ENCODE results near the gene MIEF1.
A peak's percentile ranks its signal among the peaks of the same experiment; 100 is the strongest.

The MIEF1 gene

GRCh38 chr22:39520226-39521105 lies 18.4 kb downstream of the MIEF1 start, which contains the start of gene ATF4 (continued):
- peak; percentile 86; the same call in 1 of the 2 replicates for TF ChIP-seq ZSCAN18 (tag by site-specific recombination; IDR thresholded peaks at IDR 0.05)
- peak; percentile 61 for TF ChIP-seq ZBTB26 (tag by site-specific recombination; optimal IDR thresholded peaks at IDR 0.05)
- 0 out of 2 replicates have a peak, but pooled peaks have one; percentile 6 for TF ChIP-seq ZNF585B (tag by site-specific recombination; IDR thresholded peaks at IDR 0.05)
- TF ChIP-seq PRDM10 (tag by site-specific recombination; IDR thresholded peaks at IDR 0.05), result no peak
- TF ChIP-seq ZIC2 (tag by site-specific recombination; IDR thresholded peaks at IDR 0.05), result peak; percentile 54; the same call in 1 of the 2 replicates
- TF ChIP-seq ZBTB17 (tag by site-specific recombination; IDR thresholded peaks at IDR 0.05), result peak; percentile 87
- no peak for TF ChIP-seq TCF7L2 (IDR thresholded peaks at IDR 0.05; ENCODE audit: borderline replicate concordance, low read depth, low read length)
- no peak for TF ChIP-seq ZNF529 (tag by site-specific recombination; IDR thresholded peaks at IDR 0.05; ENCODE audit: insufficient replicate concordance)
- TF ChIP-seq KLF10 (tag by site-specific recombination; IDR thresholded peaks at IDR 0.05), result peak; percentile 75
- TF ChIP-seq PRDM1 (tag by site-specific recombination; IDR thresholded peaks at IDR 0.05), result 0 out of 2 replicates have a peak, but pooled peaks have one; percentile 7
- TF ChIP-seq ZNF302 (tag by site-specific recombination; IDR thresholded peaks at IDR 0.05; ENCODE audit: low read depth), result no peak
- TF ChIP-seq ZNF626 (tag by site-specific recombination; IDR thresholded peaks at IDR 0.05), result no peak
- 0 out of 2 replicates have a peak, but pooled peaks have one; percentile 11 for TF ChIP-seq FEZF1 (tag by site-specific recombination; IDR thresholded peaks at IDR 0.05)
- peak; percentile 89 for TF ChIP-seq ZSCAN23 (tag by site-specific recombination; IDR thresholded peaks at IDR 0.05)
- peak; percentile 8; the same call in 1 of the 2 replicates for TF ChIP-seq ZBTB20 (tag by site-specific recombination; IDR thresholded peaks at IDR 0.05)
- TF ChIP-seq ZNF280D (tag by site-specific recombination; IDR thresholded peaks at IDR 0.05), result peak; percentile 89; the same call in 1 of the 2 replicates
- TF ChIP-seq GFI1B (tag by site-specific recombination; IDR thresholded peaks at IDR 0.05), result no peak
- peak; percentile 49 for TF ChIP-seq ZNF785 (tag by site-specific recombination; IDR thresholded peaks at IDR 0.05)
- peak; percentile 90 for TF ChIP-seq ZNF2 (tag by site-specific recombination; IDR thresholded peaks at IDR 0.05)
- peak; percentile 50; the same call in 1 of the 2 replicates for TF ChIP-seq BCL6B (tag by site-specific recombination; IDR thresholded peaks at IDR 0.05)
- peak; percentile 94 for TF ChIP-seq ZNF501 (tag by site-specific recombination; IDR thresholded peaks at IDR 0.05)
- TF ChIP-seq ZNF114 (tag by site-specific recombination; IDR thresholded peaks at IDR 0.05), result peak; percentile 100
- 0 out of 2 replicates have a peak, but pooled peaks have one; percentile 6 for TF ChIP-seq ZNF654 (tag by site-specific recombination; IDR thresholded peaks at IDR 0.05; ENCODE audit: low read depth)
- peak; percentile 91 for TF ChIP-seq ZNF24 (tag by site-specific recombination; IDR thresholded peaks at IDR 0.05)
- peak; percentile 87 for TF ChIP-seq ZBTB21 (tag by site-specific recombination; IDR thresholded peaks at IDR 0.05)

Measured in HEK293 (cell line).